ENCODE results near the gene TGIF1.

DNA sequence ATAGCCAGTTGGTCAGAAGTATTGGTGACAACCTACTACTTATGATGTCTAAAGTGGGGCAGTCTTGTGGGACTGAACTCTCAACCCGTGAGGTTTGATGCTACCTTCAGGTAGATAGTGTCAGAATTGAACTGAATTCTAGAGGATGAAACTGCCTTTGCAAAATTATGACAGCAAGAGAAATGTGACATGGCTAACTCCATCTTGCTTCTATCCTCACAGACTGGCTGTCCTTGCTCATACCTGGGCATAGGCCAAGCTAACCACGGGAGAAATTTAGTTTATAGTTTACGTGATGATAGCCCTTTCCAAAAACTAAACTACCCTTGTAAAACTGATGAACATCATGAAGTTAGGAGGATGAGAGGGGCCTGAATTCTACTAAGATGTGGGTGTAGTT, 24.9 kb upstream of the TGIF1 start:
- TF ChIP-seq SUZ12 (IDR thresholded peaks at IDR 0.05; ENCODE audit: extremely low read depth, insufficient read depth, insufficient read length) (no peak), ZNF274 (IDR thresholded peaks at IDR 0.05; ENCODE audit: low read depth, low read length) (no peak)

Measured in NT2/D1 (cell line).